Stimulated activated CD4-positive, alpha-beta T cell treated with anti-CD3 and anti-CD28 coated beads, TNF-alpha, amount 100 ng/mL, for 4 hours (primary cell): ENCODE data around the gene CD300LB.
"Not testable (repeated sequence)": the region's sequence is repeated elsewhere in the genome, so short reads cannot be mapped to it uniquely, and the experiment has no call there.

Experiments
- DNase-seq, 3 experiments: peaks; one replicate each; pipeline ENCODE4 v3.0.0-alpha.2; 2020; ENCODE audit warnings: low read depth in 3 of 3

Gene CD300LB

DNA sequence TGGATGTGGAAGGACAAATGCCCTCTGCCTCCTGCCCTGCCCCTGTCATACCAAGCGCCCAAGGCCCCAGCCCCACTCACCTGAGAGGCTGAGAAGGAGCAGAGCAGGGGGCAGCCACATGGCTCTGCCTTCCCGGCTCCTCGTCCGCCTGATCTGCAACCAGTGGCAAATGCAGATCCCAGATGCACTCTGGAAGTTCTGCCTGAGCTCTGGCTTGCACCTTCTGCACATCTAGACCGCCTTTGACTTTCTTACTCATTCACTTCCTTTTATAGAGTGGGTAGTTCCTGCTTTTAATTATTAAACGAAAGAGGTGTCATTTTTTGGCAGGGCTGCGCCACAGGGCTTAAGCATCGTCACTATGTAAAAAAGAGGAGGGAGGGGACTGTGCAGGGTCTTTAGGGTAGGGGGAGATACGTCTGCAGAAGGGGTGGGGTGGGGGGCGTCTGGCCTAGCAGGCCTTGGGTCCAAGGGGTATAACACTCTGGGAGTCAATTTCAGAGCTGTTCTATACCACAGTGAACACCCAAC is at the start of gene CD300LB:
TSS of gene CD300LB (minus strand) at position 245 of the 531 bp plus-strand sequence. CDS start at position 120, 125 bp downstream.
- no peak for DNase-seq

DNA sequence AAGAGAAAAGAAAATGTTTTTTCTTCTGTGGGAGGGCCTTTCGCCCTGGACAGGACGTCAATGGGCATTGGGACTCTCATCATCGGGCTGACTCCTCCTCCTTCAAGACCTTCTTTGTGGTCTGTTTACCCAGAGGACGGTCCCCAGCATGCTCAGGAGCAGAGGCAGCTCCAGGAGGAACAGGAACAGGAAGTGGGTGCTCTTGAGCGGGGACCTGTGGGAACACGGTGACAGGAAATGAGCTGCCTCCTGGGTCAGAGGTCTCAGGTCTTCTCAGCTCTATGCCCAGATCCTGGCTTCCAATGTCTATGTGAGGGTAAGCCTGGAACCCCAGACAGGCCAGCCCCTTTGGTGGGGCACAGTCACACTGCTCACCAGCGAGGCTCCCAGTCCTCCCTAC is 48.6 kb upstream of the CD300LB start:
- DNase-seq = no peak

DNA sequence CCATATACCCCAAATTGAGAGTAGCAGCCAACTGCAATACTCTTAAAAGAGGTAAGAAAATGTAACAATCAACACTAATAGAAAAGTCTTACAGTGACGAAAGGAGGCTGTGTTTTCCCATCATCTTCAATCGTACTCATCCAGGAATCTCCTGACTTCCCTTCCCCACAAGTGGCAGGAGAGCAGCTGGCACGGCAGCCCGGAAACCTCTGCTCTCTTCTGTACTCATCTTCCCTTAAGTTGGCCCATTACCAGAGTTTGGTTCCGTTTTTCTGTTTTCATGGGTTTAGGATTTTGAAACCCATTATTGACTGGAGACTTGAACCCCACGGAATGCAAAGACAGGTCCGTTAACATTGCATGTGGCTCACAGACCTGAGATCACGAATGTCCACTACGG is 47.7 kb upstream of the CD300LB start:
- DNase-seq = no peak

DNA sequence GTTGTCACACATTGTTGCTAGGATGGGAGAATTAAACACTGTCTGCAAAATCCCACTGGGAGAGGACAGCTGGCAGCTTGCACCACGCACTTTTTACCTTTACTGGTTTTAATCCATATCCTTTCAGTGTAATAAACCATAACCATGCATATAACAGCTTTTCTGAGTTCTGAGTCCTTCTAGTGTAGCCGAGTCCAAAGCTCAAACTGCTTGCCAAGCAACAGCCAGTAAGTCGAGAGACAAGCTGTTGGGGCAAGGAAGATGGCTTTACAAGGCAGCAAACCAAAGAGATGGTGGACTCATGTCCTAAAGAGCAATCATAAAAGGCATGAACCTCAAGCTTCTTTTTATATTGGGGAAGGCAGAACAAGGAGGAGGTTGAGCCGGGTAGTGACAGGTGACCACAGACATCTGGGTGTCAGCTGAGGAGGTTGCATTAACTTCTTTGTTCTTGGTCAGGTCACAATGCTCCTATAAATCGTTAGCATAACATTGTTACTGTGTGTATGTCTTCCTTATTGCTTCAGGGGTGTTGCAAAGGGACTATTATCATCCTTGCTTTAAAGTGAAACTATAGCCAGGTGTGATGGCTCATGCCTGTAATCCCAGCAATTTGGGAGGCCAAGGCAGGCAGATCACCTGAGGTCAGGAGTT is 43.3 kb upstream of the CD300LB start:
- DNase-seq = no peak

DNA sequence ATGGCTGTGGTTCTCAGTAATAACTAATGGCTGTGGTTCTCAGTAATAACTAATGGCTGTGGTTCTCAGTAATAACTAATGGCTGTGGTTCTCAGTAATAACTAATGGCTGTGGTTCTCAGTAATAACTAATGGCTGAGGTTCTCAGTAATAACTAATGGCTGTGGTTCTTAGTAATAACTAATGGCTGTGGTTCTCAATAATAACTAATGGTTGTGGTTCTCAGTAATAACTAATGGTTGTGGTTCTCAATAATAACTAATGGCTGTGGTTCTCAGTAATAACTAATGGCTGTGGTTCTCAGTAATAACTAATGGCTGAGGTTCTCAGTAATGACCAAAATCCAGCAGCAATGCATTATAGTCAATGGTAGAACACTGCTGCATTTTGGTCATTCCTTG is 42.4 kb upstream of the CD300LB start:
- DNase-seq = not testable (repeated sequence)

DNA sequence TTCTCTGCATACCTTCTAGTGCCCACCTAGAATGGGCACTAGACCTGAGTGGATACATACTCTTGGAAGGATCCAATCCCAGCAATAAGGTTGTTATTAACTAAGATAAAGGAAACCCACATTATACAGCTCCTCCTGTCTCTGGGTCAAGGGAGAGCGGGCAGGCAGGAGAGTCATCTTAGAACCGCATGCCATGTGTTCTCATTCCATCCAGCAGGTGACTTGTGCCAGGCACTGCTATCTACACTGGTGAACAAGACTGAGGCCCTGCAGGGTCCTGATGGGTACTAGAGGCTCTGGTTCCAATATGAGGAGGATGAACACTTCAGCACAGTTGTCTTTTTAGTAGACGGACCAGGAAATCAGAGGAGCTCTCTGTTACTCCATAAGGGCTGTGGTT is 41.9 kb upstream of the CD300LB start:
- no peak for DNase-seq

DNA sequence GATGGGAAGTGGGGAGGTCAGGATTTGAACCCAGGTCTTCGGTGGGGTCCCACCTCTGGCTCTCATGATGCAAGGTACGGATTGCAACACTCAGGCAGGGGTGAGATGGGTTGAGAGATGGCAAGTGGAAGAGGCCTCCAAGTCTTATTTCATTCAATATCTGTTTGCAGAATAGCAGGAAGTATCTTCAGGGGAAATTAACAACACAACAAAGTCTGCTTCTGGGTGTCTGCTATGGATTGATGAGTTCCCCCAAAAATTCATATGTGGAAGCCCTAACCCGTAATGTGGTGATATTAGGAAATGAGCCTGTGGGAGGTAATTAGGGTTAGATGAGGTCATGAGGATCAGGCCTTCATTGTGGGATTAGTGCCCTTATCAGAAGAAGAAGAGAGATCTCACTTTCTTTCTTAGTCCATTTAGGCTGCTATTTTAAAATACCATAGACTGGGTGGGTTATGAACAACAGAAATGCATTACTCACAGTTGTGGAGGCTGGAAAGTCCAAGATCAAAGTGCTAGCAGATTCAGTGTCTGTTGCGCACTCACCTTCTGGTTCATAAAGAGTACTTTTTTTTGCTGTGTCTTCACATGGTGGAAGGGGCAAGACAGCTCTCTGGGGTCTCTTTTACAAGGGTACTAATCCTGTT is 40.5 kb upstream of the CD300LB start:
- no peak for DNase-seq

DNA sequence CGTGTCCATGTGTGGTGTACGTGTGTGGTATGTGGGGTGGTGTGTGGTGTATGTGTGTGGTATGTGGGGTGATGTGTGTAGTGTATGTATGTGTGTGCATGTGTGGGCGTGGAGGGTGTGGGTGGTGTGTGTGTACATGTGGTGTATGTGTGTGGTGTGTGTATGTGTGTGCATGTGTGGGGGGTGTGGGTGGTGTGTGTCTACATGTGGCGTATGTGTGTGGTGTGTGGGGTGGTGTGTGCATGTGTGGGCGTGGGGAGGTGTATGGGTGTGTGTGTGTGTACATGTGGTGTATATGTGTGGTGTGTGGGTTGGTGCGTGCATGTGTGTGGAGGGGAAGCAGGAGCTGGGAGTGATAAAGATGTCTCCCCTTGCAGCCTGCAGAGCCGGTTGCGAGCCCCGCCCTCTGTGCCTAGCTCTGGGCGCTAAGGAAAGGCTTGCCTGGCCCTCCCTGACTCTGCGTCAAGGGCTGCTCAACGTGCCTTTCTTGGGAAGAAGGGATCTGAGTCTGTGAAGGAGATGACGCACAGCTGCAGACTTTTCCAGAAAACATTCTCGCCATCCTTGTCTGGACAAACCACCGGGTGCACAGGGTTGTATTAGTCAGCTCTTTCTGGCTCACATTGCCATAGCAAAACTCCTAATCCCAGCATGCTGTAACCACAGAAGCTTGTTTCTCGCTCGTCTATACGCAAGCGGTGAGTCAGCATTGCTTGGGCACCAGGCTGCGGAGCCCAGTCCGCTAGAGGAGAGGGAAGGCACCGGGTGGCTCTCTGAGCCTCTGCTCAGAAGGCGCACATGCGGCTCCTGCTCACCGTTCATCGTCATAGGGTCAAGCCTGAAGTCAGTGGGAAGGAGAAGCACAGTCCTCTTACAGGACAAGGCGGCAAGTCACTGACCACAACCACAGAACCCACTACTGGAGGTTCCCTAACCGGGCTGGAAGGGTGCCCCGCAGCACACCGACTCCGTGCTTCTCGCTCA is 38.0 kb upstream of the CD300LB start:
- DNase-seq = no peak

DNA sequence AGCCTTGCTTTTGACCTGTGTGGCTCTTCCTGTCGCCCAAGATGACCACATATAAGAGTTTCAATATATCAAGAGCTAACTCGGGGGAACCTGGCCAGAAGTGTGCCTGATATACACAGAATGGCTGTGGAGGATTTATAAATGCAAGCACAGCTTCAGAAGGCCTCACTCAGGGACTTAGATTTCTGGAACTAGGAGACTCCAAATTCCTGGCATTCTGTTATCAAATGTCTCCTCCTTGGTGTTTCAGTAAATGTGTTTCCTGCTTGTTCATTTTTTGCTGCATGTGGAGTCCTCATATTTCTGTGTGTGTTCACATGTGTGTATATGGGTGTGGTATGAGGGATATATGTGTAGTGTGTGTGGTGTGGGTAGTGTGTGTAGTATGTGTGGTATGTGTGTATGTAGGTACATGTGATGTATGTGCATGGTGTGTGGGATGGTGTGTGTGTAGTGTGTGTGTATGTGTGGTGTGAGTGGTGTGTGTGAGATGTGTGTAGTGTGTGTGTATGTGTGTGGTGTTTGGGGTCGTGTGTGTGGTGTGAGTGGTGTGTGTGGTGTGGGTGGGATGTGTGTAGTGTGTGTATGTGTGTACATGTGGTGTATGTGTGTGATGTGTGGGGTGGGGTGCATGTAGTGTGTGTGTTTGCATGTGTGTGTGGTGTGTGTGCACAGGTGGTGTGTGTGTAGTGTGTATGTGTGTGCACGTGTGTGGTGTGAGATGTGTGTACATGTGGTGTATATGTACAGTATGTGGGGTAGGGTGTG is 37.0 kb upstream of the CD300LB start:
- no peak for DNase-seq

DNA sequence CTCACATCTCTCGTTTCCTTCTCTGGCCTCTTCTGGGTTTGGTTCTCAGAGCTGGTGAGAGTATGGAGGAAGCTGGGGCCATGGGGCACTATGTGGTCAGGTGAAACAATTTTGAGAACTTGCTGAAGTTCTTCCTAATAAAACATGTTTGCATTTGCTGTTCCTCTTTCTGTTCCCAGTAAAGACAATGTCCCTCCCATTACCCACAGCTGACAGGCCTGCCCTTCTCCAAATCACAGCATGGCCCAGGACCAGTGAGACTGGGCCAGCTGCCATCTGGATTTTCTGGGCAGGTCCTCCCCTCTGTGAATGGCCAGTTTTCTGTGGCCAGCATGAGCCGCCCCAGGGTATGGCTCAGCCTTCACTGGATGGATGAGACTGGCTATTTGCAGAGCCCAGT is 36.1 kb upstream of the CD300LB start, which contains the start of gene CD300H:
TSS of gene CD300H (minus strand) at position 113 of the 400 bp plus-strand sequence.
- DNase-seq = no peak

DNA sequence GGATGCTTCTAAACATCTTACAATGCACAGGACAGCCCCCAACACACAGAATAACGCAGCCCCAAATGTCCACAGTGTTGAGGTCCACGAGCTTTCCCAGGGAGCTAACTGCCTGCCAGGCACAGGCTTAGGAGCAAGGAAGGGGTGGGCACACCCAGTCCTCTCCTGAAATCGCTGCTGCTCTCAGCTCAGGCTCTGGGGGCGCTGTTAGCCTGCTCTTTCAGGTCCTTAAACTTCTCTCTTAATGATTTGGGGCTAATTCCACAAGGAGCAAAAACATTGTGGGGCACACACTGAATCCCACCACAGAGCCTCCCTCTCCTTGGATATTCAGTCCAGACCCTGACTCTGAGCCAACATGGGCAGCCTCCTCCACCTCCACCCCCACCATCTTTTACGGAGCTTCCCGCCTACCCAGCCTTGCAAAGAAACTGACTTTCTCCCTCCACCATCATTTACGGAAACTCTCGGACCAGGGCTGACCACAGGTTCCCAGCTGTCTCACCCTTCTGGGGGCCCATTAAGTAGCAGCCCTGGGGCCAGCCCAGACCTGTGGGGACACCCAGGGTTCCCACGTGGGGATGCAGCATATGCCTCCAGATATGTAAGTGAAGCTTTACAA is 35.0 kb upstream of the CD300LB start:
- no peak for DNase-seq

DNA sequence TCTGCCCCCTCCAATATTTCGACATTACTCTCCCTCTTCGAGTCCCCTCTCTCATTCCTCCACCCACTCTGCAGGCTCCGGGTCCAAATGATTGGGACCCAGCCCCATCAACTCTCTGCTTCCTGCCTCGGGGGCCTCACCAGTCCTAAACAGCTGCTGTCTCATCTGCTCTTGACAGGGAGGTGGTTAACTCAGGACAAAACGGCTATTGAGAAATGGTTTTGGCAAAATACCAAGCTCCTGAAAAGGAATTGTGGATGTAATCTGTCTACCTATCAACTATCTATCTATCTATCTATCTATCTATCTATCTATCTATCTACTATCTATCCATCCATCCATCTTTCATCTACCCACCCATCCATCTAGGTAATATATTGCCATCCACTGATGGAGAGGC is 33.9 kb upstream of the CD300LB start:
- DNase-seq = no peak

DNA sequence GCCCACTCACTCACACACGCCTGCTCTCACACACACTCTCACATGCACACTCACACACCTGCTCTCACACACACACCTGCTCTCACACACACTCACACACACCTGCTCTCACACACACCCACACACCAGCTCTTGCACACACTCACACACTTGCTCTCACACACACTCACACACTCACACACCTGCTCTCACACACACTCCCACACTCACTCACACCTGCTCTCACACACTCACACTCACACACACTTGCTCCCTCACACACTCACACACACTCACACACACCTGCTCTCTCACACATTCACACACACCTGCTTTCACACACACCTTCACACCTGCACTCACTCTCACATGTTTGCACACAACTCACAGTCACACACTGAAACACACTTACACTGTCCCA is 32.1 kb upstream of the CD300LB start:
- no peak for DNase-seq

DNA sequence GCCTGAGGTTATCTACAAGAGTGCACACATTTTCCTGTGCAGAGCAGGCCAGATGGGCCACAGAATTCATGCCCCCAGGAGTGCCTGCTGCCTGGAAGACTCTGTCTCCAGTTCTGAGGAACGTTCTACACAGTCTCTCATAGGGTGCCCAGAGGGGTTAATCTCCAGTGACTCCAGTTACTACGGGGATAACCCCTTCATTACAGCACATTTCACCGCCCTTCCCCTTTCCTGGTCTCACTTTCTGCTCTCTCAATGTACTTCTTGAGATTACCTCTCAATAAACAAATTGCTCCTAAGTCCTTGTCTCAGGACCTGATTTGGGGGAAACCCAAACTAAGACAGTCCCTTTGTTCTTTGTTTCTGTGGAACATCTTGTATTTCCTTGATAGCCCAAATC is 30.3 kb upstream of the CD300LB start:
- no peak for DNase-seq

DNA sequence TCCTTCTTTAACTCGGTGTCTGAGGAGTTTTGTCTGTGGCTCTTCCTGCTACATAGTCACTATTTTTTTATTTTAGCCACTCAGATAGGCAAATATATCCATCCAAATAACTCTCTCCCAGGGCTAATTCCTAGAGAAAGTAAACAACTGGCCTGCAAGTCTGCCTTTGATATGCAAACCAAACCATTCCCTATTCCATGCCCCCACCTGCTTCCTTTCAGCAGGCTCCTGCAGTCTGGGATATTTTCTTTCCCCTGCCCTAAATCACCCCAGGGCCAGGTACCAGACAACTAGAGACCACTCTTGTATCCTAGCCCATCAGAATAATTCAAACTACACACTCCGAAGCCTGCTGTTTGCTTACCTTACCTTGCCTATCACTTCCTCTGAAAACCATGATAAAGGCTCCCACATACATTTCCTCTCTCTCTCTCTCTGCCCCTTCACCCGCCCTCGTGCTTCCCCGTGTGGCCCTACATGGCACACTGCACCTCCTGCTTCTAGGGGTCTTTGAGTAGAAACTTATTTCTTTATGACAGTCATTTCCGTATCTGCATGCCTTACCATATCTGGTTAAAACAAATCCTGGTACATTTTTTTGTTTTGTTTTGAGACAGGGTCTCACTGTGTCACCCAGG is 27.7 kb upstream of the CD300LB start:
- DNase-seq = no peak

DNA sequence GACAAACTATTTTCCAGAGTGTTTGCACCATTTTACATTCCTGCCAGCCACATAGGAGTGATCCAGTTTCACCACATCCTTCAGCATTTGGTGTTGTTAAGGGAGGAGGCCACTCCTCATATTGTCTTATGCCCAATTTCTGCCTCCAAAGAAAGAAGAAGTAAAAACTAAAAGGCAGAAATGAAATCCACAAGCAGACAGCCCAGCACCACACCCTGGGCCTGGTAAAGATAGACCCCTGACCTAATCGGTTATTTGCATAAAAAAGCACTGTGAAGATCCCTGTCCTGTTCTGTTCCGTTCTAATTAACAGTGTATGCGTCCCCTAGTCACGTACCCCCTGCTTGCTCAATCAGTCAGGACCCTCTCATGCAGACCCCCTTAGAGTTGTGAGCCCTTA is 27.1 kb upstream of the CD300LB start:
- not testable (repeated sequence) for DNase-seq

DNA sequence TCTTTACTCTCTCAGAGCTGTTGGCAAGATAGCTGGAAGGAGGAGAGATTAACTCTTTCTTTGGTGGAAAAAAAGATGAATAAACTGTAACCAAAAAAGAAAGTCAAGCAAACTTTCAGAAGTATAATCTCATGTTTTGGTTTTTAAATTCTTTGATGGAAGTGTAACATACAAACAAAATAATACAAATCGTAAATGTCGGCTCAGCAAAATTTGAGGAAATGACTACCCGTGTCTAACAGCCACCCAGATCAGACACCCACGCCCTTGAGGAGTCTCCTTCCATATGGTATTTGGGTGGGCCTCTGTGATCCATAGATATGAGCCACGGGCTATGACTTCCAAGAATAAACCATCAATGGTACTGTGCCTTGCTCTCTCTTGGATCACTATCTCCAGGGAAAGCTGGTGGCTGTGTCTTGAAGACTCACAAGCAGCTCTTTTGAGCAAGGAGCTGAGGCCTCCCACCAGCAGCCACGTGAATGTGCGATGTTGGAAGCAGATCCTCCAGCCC is 24.2 kb upstream of the CD300LB start:
- DNase-seq = no peak

DNA sequence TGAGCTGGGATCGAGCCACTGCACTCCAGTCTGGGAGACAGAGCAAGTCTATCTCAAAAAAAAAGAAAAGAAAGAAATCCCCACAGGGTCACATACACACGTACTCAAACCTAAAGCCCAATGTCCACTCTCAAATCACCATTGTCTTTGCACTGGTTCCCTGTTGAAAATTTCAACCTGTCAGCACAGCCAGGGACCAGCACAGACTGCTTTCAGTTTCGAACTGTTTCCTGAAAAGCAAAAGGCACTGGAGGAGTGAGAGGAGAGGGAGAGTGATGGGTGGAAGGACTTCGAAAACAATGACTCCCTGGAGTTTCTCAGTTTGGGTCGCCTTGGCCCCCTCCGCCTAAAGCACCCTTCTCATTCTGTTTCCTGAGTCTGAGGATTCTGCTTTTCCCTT is 23.6 kb upstream of the CD300LB start:
- DNase-seq = no peak

DNA sequence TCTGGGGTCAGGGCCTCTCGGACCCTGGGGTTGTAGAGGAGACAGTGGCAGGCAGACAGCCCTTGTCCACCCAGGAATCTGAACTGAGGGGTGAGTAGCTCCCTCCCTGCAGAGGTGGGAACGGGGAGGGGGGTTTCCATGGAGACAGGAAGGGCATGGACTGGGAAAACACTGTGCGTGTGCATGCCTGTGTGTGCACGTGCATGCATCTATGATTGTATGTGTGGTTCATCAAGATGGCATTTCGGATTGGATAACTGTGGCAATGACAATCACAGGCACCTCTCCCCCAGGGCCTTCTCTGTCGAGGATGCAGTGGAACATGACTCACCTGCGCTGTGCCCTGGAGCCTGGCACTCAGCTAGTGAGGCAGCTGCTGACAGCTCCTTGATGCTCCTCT is 20.8 kb upstream of the CD300LB start:
- DNase-seq = no peak

DNA sequence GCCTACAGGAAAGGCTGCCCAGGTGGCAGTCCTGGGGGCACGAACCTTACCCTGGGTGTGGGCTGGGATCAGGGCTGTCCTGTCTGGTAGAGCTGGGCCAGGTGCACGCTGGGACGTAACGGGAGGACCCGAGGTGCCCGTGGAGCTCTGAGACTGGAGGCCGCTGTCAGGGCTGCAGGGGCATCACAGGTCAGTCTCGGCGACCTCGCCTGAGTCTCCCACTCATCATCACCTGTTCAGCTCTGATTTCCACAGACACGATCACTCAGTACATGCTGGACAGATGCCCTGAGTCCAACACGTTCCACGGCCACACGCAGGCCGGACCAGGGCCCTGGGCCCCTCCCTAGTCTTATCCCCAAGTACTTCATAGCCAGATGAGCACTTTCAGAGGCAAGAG is 19.3 kb upstream of the CD300LB start:
- DNase-seq = no peak
